Measurements from ENCODE around the gene CIB4.
"Not testable (repeated sequence)": the region's sequence is repeated elsewhere in the genome, so short reads cannot be mapped to it uniquely, and the experiment has no call there.

The CIB4 gene

GRCh38 chr2:26655120-26655519 is 14.0 kb upstream of the CIB4 start:
- not testable (repeated sequence) for H3K36me3 ChIP-seq (ENCODE audit: insufficient read depth, low read length); H3K9me3 ChIP-seq (ENCODE audit: control insufficient read depth, insufficient read depth, low read length); H3K9ac ChIP-seq (ENCODE audit: low read depth, low read length)
- peaks cover 14% of the 10 kb centered on the region for H3K4me1 ChIP-seq (ENCODE audit: insufficient read depth, low read length)

GRCh38 chr2:26654061-26654340 is 12.8 kb upstream of the CIB4 start:
- H3K9ac ChIP-seq (ENCODE audit: low read depth, low read length), result no peak overlapping the region
- no peaks in the 10 kb centered on the region for H3K36me3 ChIP-seq (ENCODE audit: insufficient read depth, low read length)
- peaks cover 14% of the 10 kb centered on the region for H3K4me1 ChIP-seq (ENCODE audit: insufficient read depth, low read length)
- H3K9me3 ChIP-seq (ENCODE audit: control insufficient read depth, insufficient read depth, low read length), result peaks cover 3% of the 10 kb centered on the region; the same call in 1 of the 2 replicates

- peaks cover 3% of the 10 kb centered on the region; the same call in 1 of the 2 replicates for H3K9me3 ChIP-seq (ENCODE audit: control insufficient read depth, insufficient read depth, low read length)
- no peaks in the 10 kb centered on the region for H3K36me3 ChIP-seq (ENCODE audit: insufficient read depth, low read length)
- peaks cover 14% of the 10 kb centered on the region for H3K4me1 ChIP-seq (ENCODE audit: insufficient read depth, low read length)
- no peak overlapping the region for H3K9ac ChIP-seq (ENCODE audit: low read depth, low read length)
Measured at GRCh38 chr2:26653207-26654060, 12.3 kb upstream of the CIB4 start.

DNA sequence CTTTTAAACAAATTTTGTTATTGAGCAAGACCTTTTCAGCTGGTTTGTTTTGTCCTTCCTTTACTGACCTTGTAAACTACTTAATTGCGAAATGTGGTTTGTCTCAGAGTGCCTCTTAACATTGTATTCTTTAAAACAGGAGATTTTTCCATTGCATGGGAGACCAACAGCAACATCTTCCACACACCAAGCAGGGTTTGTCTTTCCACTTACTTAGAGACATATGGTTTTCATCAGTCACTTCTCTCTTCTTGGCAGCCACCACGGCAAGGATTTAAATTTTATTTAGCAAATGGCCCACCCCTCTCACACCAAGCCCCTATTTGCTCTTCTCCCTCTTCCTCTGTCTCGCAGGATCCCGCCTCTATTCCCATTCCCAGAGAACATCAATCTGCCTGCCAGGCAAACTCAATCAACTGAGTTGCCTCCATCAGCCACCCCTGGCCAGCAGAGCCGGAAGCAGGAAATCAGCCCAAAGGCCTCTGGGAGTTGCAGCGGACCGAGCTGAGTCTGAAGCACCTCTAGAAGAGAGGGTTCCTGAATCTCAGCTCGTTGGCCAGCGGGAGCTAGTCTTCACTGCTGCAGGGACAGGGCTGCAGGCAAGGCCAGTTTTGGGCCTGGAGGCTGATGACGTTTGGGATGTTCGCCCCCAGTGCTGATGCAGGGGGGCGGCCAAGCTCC is 11.3 kb upstream of the CIB4 start:
- Histone ChIP-seq H3K4me1 (ENCODE audit: insufficient read depth, low read length) (peaks cover 19% of the 10 kb centered on the region), H3K36me3 (ENCODE audit: insufficient read depth, low read length) (no peaks in the 10 kb centered on the region), H3K9me3 (ENCODE audit: control insufficient read depth, insufficient read depth, low read length) (peaks cover 3% of the 10 kb centered on the region; the same call in 1 of the 2 replicates), H3K9ac (ENCODE audit: low read depth, low read length) (no peak overlapping the region)

- Histone ChIP-seq H3K36me3 (ENCODE audit: insufficient read depth, low read length) (no peaks in the 10 kb centered on the region), H3K9me3 (ENCODE audit: control insufficient read depth, insufficient read depth, low read length) (no peaks in the 10 kb centered on the region), H3K4me1 (ENCODE audit: insufficient read depth, low read length) (peaks cover 22% of the 10 kb centered on the region), H3K9ac (ENCODE audit: low read depth, low read length) (no peak overlapping the region)
Measured at GRCh38 chr2:26651799-26652198, 10.6 kb upstream of the CIB4 start.

GRCh38 chr2:26651470-26651771 is 10.3 kb upstream of the CIB4 start:
- Histone ChIP-seq H3K9ac (ENCODE audit: low read depth, low read length) (no peak overlapping the region), H3K4me1 (ENCODE audit: insufficient read depth, low read length) (peaks cover 22% of the 10 kb centered on the region)

DNA sequence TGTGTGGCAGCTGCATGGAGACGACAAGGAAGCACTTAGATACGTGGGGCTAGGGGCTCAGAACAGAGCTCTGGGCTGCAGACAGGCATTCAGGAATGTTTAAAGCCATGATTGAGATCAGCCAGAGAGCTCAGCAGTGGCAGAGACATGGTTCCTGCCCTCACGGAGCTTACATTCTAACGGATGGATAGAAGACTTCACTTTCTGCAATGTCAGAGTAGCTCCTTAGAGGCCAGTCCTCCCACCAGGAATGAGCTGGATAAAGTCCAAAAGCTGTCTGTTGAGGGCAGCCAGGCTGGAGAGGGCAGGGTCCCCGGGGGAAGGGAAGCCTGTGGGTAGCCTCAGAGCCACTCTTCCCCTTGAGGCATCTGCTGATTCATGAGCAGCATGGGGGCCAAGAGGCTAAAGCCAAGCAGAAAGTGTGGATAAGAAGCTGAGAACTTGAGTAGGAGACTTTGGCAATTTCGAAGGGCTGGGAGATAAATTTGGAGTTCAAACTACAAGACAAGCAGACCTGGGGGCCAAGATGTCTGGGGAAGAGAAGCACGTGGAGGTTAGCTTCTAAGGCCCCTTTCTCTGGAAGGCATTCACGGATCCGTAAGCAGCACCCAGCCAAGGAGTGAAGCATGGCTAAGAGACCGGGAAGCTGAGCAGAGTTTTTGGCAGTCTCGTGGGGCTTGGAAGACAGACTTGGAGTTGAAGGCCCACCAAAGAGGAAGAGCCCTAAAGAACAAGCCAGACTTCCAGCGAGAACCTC is 9.7 kb upstream of the CIB4 start:
- Histone ChIP-seq H3K4me1 (ENCODE audit: insufficient read depth, low read length) (peaks cover 22% of the 10 kb centered on the region), H3K36me3 (ENCODE audit: insufficient read depth, low read length) (no peaks in the 10 kb centered on the region), H3K9ac (ENCODE audit: low read depth, low read length) (no peak overlapping the region), H3K9me3 (ENCODE audit: control insufficient read depth, insufficient read depth, low read length) (no peaks in the 10 kb centered on the region)

More at GRCh38 chr2:26651470-26651771, 10.3 kb upstream of the CIB4 start:
- Histone ChIP-seq H3K9me3 (ENCODE audit: control insufficient read depth, insufficient read depth, low read length) (no peaks in the 10 kb centered on the region), H3K36me3 (ENCODE audit: insufficient read depth, low read length) (no peaks in the 10 kb centered on the region)

DNA sequence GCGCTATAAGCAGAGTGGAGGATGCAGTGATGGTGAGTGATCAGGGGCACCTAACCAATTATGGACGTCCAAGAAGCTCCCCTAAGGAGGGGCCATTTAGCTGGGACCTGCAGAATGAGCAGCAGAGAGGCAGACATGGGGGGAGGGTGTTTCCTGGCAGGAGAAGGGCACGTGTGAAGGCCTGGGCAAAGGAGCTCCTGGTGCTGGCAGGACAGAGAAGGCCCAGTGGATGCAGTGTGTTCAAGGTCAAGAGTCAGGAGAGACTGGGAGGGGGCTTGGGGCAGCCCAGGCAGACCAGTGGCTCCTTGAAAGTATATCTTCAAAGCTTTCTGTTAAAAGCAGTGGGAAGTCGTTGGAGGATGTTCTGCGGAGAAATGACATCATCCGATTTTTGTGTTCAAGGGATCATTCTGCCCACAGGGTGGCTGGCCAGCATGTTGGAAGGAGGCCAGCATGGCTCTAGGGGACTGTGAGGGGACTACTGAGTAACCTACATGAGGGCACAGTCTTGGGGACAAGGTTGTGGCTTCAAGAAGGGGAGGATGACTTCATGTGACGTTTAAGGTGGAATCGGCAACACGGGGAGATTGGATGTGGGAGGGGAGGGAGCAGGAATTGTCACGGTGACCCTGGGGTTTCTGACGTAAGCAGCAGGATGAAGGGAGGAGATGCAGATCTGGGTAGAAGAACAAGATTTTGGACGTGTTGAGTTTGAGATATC is 9.0 kb upstream of the CIB4 start:
- Histone ChIP-seq H3K9me3 (ENCODE audit: control insufficient read depth, insufficient read depth, low read length) (no peaks in the 10 kb centered on the region), H3K4me1 (ENCODE audit: insufficient read depth, low read length) (peaks cover 18% of the 10 kb centered on the region), H3K36me3 (ENCODE audit: insufficient read depth, low read length) (no peaks in the 10 kb centered on the region), H3K9ac (ENCODE audit: low read depth, low read length) (no peak overlapping the region)

DNA sequence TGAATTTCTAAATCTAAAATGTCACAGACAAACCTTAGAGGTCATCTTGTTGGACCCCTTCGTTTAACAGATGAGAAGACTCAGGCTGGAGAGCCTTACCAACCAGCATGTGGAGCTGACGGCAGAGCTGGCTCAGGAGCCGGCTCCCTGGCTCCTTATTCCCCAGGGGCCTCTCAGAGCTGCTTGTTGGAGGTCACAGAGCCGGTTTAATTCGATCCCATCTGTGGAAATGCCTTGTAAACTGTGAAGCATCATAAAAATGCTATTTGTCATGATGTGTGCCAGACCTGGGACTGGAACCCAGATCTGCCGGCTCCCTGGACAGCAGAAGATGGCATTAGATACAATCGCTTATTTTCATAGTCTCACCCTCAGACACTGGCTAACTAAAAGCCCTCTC is 8.2 kb upstream of the CIB4 start:
- peaks cover 16% of the 10 kb centered on the region for H3K4me1 ChIP-seq (ENCODE audit: insufficient read depth, low read length)
- no peak overlapping the region for H3K9ac ChIP-seq (ENCODE audit: low read depth, low read length)
- no peaks in the 10 kb centered on the region for H3K36me3 ChIP-seq (ENCODE audit: insufficient read depth, low read length)
- no peaks in the 10 kb centered on the region for H3K9me3 ChIP-seq (ENCODE audit: control insufficient read depth, insufficient read depth, low read length)

DNA sequence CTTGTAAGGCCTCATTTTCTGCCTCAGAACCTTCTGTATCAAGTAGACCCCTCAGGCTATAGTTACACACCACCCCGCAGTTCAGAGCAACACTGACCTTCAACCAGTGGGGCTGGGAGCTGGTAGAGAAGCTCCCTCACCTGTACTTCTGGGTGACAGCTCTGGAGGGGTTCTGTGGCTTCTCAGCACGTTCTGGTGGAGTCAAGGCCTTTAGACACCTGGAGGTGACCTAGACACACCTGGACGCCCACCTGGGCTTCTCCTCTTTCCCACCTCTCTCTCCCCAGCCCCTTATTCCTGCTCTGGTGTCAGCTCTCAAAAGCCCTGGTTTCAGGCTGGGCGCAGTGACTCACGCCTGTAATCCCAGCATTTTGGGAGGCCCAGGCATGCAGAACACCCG is 7.3 kb upstream of the CIB4 start:
- H3K9me3 ChIP-seq (ENCODE audit: control insufficient read depth, insufficient read depth, low read length), result no peaks in the 10 kb centered on the region
- peaks cover 8% of the 10 kb centered on the region for H3K4me1 ChIP-seq (ENCODE audit: insufficient read depth, low read length)
- H3K9ac ChIP-seq (ENCODE audit: low read depth, low read length), result no peak overlapping the region
- H3K36me3 ChIP-seq (ENCODE audit: insufficient read depth, low read length), result no peaks in the 10 kb centered on the region

DNA sequence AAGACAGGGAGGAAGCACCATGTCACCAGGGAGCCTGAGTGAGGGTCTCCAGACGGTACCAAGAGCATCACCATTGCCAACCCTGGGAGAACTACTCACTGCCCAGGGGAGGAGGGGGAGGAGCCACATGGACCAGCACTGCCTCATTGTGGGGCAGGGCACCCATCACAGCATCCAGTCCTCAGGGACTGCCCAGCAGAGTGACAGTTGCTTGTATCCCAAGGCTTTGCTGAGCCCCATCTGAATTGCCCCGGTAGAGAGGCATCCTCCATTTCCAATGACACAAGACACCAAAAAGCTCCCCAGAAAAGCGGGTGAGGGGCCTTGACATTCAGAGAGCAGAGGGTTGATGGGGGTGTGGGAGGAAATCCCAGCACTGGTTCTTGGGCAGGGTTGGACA is 6.8 kb upstream of the CIB4 start:
- Histone ChIP-seq H3K9me3 (ENCODE audit: control insufficient read depth, insufficient read depth, low read length) (no peaks in the 10 kb centered on the region), H3K4me1 (ENCODE audit: insufficient read depth, low read length) (peaks cover 8% of the 10 kb centered on the region; the same call in 1 of the 2 replicates), H3K9ac (ENCODE audit: low read depth, low read length) (no peak overlapping the region), H3K36me3 (ENCODE audit: insufficient read depth, low read length) (no peaks in the 10 kb centered on the region)

DNA sequence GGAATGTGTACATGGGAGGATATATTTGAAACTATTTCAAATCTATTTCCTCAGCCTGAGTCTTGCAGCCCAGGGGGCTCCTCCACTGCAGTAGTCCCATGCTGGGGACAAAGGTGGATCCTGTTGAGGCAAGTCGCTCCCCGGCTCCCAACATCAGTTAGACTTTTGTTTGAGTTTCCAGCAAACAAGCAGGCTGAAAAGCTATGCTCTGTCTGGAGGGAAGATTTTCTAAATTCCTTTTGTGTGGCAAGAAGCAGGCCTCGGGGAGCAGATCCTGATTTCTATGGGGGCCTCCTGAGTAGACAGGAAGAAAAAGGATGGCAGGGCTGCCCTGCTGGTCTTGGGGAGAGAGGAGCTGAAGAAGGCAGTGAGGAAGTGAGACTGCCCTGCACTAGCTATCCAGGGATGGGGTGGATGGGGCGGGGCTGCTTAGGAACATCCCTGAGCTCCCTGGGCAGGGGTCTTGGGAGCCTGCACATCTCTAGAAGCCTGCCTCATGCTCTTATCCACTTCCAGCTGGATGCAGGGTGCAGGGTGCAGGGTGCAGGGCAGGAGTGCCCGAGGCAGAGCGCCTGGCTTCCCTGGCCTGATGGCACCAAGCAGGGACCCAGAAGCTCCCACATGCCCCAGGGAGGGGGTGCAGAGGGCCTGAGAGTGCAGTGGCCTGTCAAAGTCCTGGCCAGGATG is 6.0 kb upstream of the CIB4 start:
- Histone ChIP-seq H3K9ac (ENCODE audit: low read depth, low read length) (no peak overlapping the region), H3K9me3 (ENCODE audit: control insufficient read depth, insufficient read depth, low read length) (no peaks in the 10 kb centered on the region), H3K4me1 (ENCODE audit: insufficient read depth, low read length) (peaks cover 8% of the 10 kb centered on the region; the same call in 1 of the 2 replicates), H3K36me3 (ENCODE audit: insufficient read depth, low read length) (no peaks in the 10 kb centered on the region)

GRCh38 chr2:26645762-26646161 is 4.6 kb upstream of the CIB4 start:
- Histone ChIP-seq H3K9me3 (ENCODE audit: control insufficient read depth, insufficient read depth, low read length) (no peaks in the 10 kb centered on the region), H3K9ac (ENCODE audit: low read depth, low read length) (no peak overlapping the region), H3K4me1 (ENCODE audit: insufficient read depth, low read length) (peaks cover 8% of the 10 kb centered on the region; the same call in 1 of the 2 replicates), H3K36me3 (ENCODE audit: insufficient read depth, low read length) (no peaks in the 10 kb centered on the region)
